ENCODE results near the gene CMTM8.

- TF ChIP-seq CTCF (IDR thresholded peaks at IDR 0.05; ENCODE audit: borderline replicate concordance, extremely low read depth, low read length, poor library complexity, severe bottlenecking): no peak
- no peak for TF ChIP-seq EZH2 (IDR thresholded peaks at IDR 0.05; ENCODE audit: borderline replicate concordance, low read depth, low read length, severe bottlenecking)
Measured at GRCh38 chr3:32403663-32404062, 165.2 kb downstream of the CMTM8 start.
